Islet of Langerhans (tissue), 1 donor: Measurements from ENCODE around the gene PLXNA4.
A peak's percentile ranks its signal among the peaks of the same experiment; 100 is the strongest.

ENCODE experiments used
- FAIRE-seq: peaks from one replicate; lab custom pipeline; 2011; peaks lifted over from hg19 to GRCh38; lab: Jason Lieb, UNC

Gene PLXNA4

DNA sequence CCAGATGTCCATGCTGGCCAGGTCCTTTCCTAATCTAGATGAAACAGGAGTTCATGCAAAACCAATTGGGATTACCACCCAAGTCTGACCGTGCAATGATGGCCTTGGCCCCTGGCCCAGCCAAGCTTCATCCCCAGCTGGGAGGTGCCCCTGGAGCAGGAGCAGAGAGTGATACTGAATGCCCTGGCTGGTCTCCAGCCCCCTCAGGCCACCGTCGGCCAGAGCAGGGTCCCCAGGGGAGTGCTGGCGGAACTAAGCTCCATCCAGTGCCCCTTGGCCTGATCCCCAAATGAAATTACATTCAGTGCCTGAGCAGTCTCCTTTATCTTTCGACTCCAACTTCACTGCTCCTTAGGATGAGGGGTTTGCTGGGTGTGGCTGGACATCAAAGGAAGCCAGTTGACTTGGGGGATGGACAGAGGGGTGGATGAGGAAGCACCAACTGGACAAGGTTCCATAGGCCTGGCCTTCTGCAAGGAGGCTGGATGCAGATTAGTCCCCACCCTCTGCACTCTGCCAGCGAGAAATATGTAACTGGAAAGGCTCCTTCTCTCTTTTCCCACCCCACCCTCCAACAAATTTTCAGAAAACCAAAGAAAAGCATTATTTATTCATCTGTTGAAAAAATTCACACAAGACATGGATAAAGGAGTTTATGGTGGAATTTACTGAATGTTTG is 275.5 kb downstream of the PLXNA4 start:
- no peak for FAIRE-seq

- peak; percentile 79 for FAIRE-seq
Measured at GRCh38 chr7:132298790-132299189, 277.5 kb downstream of the PLXNA4 start.

GRCh38 chr7:132296820-132297219 is 279.4 kb downstream of the PLXNA4 start:
- no peak for FAIRE-seq

DNA sequence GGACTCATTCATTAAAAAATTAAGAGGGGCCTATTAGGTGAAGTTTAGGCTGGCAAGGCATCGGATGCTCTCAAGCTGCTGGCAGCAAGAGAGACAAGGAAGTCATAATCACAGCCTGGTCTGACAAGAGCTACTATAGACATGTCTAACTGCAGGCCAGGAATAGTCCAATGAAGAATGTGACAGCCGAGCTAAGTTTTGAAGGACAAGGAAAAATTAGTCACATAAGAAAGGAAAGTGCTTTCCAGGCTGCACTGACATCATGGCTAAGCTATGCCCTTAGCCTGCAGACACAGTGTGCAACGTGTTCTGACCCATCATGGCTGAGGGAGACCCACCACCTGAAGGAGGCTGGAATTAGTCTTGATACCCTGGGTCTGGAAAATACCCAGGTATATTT is 281.1 kb downstream of the PLXNA4 start:
- no peak for FAIRE-seq

GRCh38 chr7:132292803-132293202 is 283.5 kb downstream of the PLXNA4 start:
- no peak for FAIRE-seq

- FAIRE-seq: no peak
Measured at GRCh38 chr7:132291481-132291880, 284.8 kb downstream of the PLXNA4 start.

GRCh38 chr7:132290021-132290420 is 286.2 kb downstream of the PLXNA4 start:
- FAIRE-seq: no peak

- FAIRE-seq: no peak
Measured at GRCh38 chr7:132286836-132287235, 289.4 kb downstream of the PLXNA4 start.

DNA sequence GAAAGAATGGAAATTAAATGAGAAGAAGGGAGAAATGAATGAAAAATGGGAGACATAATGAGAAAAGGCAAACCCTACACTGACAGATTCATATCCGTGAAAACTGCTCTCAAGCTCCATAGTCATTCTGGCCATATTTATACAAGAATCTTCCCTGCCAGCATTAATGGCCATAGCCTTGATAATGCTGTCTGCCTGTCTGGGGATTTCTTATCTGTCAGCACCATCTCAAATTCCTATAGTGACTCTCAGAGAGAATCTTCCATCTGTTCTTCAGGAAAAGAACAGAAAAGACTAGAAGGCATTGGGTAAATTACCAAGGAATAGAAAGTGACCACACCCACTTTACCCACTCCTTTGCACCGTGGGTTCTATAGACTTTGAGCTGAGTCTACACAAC is 295.9 kb downstream of the PLXNA4 start:
- FAIRE-seq: no peak

- FAIRE-seq: no peak
Measured at GRCh38 chr7:132279718-132280117, 296.6 kb downstream of the PLXNA4 start.

GRCh38 chr7:132276976-132277725 is 299.1 kb downstream of the PLXNA4 start:
- no peak for FAIRE-seq

- FAIRE-seq: no peak
Measured at GRCh38 chr7:132276234-132276630, 300.0 kb downstream of the PLXNA4 start.

GRCh38 chr7:132275416-132276233 is 300.6 kb downstream of the PLXNA4 start:
- no peak for FAIRE-seq

- FAIRE-seq: no peak
Measured at GRCh38 chr7:132272763-132273371, 303.4 kb downstream of the PLXNA4 start.

GRCh38 chr7:132270517-132270916 is 305.8 kb downstream of the PLXNA4 start:
- FAIRE-seq: no peak

DNA sequence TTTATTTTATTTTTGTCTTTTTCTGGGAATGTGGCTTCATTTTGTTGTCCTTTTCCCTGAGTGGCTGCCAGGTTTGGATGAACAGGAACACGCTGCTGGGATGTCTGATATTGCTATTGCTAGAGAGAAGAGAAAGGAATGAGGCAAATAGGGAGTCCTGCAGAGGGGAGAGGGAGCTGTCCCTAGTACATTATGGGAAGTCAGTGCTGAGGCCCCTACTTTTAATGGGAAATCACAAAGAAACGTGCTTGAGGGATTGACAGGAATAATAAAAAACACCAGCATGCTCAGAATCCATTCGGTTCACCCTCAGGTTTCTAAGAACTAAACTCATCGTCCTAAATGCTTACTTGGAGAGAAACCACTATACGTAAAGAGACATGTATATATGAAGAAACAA is 306.6 kb downstream of the PLXNA4 start:
- no peak for FAIRE-seq

- FAIRE-seq: no peak
Measured at GRCh38 chr7:132263151-132263550, 313.1 kb downstream of the PLXNA4 start.

GRCh38 chr7:132262160-132262470 is 314.2 kb downstream of the PLXNA4 start:
- no peak for FAIRE-seq

GRCh38 chr7:132261327-132262159 is 314.7 kb downstream of the PLXNA4 start:
- no peak for FAIRE-seq

DNA sequence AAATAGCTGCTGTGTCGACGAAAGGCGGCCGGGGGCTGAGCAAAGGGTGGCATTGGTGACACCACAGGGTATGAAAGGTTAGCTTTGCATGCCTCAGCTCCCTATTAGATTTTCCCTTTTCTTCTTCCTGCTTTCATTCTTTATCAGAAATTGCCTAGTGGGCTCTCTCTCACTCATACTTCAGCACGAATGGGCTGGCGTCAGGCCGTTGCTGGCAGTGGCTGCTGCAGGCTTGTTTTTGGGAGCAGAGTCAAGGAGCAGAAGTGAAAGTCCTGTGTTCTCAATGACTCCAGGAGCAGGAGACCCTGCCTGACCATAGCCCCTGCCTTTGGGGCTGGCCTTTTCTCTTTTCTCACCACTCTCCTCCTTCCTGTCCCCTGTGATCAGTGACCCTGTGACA is 318.0 kb downstream of the PLXNA4 start:
- no peak for FAIRE-seq

DNA sequence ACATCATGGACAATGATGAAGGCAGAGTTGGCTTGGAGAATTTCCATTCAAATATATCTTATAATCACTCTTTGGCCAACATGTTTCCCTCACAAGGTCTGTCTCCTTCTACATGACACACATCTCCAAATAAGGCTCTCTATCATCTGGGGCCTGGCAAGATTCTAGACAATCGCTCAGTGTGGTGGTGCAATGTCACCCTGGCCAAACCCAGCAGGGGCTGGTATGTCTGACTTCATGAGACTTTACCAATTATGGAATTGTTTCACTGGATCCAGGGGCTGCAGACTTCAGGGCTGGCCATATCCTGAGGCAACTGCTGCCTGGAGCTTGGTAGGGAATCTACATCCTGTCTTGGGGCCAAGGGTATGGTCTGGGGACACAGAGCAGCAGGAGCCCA is 319.0 kb downstream of the PLXNA4 start:
- no peak for FAIRE-seq

GRCh38 chr7:132256721-132257212 is 319.5 kb downstream of the PLXNA4 start:
- no peak for FAIRE-seq
